TTC549 (cell line): ENCODE data around the gene PSMB5.
"Not testable (repeated sequence)": the region's sequence is repeated elsewhere in the genome, so short reads cannot be mapped to it uniquely, and the experiment has no call there.

Experiments
- FAIRE-seq: peaks from 2 replicates; lab custom pipeline; 2012; peaks lifted over from hg19 to GRCh38; lab: Jason Lieb, UNC

Gene PSMB5

DNA sequence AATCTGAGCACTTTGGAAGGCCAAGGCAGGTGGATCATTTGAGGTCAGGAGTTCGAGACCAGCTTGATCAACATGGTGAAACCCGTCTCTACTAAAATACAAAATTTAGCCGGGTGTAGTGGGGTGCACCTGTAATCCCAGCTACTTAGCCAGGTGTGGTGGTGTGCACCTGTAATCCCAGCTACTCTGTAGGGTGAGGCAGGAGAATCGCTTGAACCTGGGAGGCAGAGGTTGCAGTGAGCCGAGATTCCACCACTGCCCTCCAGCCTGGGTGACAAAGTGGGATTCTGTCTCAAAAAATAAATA, 21.0 kb downstream of the PSMB5 start:
- not testable (repeated sequence) for FAIRE-seq

DNA sequence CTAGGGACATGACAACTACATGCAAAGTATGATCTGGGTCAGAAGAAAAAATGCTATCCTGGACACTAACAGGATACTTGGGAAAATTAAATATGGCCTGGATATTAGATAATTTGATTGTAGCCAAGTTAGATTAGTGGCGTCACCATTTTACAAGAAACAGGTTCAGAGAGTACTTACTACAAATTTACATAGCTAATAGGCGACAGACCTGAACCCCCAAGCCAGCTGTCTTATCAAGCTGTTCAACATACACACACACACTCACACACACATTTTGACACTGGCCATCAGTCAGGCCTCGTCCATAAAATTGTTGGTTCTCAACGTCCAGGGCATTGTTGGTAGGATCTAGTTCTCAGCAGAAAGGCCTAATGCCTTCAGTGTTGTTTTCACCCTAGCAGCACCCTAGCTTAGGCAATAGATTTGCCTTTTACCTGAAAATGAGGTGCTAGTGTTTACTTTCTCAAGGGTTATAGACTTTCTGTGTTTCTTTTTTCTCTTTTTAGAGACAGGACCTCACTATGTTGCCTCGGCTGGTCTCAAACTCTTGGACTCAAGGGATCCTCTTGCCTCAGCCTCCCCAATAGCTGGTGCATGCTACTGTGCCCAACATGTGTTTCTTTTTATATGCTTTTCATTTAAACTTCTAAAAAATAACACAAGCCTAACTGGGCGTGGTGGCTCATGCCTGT, 21.5 kb downstream of the PSMB5 start:
- no peak for FAIRE-seq

DNA sequence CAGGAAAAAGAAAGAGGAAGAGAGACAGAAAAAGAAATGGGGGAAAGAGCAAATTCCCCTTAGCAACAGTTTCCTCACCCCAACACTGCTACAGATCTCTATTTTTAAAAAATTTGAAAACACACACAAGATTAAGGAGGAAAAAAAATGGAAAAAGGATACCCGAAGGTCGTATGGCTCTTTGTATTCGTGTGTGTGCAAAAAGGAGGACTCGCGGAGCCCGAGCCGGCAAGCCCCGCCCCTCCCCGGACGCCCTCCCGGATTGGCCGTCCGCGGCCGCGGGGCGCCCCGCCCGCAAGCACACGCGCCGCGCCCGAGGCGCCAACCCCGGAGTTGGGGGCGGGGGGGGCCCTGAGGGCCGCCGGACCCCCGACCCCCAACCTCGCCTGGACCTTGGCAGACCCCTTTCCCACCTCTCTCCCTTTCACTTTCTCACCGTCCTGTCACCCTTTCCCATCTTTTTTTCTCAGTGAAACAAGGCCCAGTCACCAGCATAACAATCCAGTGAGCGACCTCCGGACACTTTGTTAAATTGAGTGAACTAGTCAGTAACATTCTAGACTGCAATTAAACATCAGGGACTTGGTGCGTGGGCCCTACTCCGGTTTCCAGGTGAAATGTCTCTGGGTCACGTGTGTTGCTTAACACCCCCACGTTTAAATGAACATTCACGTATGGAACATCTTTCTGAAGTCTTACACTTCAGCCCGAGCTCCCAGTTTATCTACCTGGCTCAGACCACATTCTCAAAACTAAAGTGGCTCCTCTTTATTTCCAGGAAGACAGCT, 24.6 kb downstream of the PSMB5 start, which contains the start of gene C14orf93:
C14orf93 (minus strand) TSS at position 205 of the 788 bp plus-strand sequence. CDS start 11,120 bp downstream, outside the sequence.
- FAIRE-seq, result no peak

- FAIRE-seq, result no peak
Measured at GRCh38 chr14:23009483-23009938, 25.2 kb downstream of the PSMB5 start.

- FAIRE-seq, result no peak
Measured at GRCh38 chr14:23008831-23009230, 25.9 kb downstream of the PSMB5 start.

GRCh38 chr14:23006544-23007419, 27.9 kb downstream of the PSMB5 start:
- FAIRE-seq, result peak; percentile 80

DNA sequence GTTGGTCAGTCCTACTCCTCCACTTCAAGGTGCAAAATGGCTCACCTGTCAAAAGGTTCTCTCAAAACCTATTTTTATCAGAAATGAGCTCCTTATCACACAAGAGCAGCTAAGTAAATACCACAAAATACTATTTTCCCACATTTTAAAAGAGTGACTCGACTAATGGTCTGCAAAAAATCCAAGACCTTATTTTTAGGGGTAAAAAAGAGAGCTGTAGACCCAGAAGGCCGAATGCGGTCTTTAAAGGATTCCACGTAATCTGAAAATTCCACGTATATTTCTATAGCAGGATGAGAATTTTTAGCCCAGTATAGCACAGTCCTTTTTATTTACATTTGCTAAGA, 28.5 kb downstream of the PSMB5 start:
- FAIRE-seq, result no peak

GRCh38 chr14:23005451-23006187, 29.1 kb downstream of the PSMB5 start:
- FAIRE-seq, result no peak

- not testable (repeated sequence) for FAIRE-seq
Measured at GRCh38 chr14:23004274-23004673, 30.4 kb downstream of the PSMB5 start.

- FAIRE-seq, result no peak
Measured at GRCh38 chr14:23002592-23002991, 32.1 kb downstream of the PSMB5 start.

- FAIRE-seq, result no peak
Measured at GRCh38 chr14:23000860-23001259, 33.8 kb downstream of the PSMB5 start.

DNA sequence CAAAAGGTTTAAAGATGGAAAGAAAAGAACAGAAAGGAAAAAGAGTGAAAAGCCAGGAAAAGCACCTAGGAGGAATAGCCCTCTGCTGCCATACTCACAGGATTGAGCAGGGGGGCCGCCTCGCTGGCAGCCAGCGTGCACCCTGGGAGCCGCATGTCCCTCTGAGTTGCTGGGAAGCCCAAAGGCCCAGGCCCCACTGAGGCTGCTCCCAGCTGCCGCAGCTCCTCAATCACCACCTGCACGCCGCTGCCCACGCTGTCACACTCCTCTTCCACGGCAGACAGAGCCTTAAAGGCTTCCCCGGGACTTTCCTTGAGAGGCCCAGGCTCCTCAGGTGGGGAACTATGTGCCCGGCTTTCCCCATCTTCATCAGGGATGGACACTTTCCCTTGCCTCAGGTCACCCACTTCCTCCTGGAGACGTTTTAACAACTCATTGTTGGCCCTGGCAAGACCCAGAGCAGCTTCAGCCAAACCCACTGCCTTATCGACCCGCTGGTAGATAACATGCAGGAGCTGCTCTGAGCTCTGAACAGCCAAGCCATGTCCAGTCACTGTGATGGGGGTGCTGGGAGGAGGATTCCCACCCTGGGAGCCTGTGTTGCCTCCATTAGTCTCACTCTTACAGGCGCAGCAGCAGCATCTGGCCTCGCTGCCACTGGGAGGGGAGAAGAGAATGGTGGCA, 36.2 kb downstream of the PSMB5 start:
- FAIRE-seq, result no peak

DNA sequence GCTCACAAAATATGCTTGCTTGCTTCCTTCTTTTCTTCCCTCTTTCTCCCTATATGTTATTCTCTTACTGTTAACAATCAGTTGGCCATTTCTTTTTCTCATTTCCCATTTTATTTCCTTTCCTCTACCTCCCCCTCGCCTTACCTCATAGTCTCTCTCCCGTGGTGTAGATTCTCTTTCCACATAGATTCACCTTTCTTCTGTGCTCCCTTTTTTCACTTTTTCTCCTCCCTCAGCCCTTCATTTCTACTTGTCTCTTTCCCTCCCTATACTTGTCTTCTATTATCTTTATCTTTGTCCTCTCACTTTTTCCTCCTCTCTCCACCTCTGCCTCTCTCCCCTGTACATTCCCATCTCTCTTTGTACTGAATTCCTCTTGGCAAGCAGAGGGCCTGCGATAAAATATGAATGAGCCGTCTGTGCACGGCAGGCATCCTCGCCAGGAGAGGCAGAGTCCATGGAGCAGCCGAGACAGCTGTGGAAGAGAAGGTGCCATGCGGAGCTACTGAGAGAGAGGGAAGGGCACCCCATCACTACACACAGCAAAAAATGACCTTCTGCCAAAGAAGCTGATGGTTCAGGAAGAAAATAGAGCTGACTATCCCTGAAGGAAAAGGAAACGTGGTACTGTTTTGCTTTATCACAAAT, 36.9 kb downstream of the PSMB5 start:
- no peak for FAIRE-seq

DNA sequence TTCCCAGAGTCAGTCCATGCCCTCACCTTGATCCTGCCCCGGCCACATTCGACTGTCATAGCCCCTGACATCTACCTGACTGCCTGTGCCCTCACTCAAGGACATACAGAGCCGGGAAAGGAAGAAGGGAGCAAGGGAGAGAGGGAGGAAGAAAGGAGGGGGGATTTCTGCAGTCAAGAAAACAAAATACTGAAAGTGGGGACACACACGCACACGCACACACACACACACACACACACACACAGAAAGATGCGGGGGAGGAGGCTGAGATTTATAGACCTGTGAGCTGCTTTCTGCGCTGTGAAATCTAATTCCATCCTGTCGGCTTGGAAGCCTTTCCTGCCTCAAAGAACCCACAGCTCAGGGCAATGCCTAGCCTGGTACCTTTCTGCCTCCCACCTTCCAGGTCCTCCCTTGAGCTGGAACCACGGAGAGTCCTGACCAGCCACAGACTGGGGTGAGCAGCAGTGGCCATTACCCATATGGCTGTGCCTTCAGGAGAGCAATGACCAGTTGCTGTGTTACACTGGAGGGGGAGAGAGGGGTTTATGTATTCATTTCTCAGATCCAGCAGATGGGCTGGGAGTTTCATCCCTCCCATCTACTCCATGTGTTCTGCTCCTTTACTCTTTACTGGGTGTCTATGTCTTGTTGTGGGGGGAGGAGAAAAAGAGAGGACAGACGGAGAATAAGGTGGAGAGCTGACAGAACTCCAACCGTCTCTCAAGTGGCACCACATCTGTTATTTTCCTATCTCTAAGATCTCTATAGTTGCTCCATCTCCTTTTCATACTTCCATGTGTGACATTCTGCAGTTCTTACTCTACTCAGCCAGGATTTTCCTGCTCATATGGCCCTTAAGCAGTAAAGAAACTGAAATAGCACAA, 37.7 kb downstream of the PSMB5 start:
- FAIRE-seq, result no peak

DNA sequence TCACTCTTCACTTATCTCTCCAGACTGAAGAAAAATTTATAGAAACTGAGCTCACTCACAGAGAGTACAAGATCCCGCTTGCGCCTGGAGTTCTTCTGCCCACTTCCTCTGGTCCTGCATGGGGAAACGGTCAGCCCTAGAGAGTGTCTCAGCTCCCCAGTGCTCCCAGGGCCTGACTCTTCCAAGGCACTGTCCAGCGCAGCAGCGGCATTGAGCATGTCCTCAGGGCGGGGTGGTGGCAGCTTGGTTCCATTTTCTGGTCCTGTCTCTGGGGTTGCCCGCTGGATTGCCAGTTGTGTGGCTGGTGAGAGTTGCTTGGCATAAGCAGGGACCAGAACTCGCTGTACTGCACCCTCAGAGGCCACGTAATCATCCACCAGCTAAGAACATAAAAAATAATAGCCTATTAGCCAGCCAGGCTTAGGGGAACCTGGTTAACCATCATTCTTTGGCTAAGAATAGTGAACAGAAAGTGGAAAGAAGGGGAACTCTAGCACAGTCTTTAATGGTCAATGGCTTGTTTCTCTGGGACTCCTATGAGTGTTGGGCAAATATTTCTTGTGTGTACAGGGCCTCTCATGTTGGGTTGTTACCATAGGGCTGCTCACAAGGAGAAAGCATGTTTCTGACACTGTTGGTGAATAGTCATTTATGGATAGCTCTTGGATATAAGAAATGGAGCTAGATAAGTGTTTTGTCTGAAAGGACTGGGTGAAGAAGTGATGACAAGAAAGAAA, 38.6 kb downstream of the PSMB5 start:
- no peak for FAIRE-seq

- FAIRE-seq, result no peak
Measured at GRCh38 chr14:22994762-22995275, 39.9 kb downstream of the PSMB5 start.

DNA sequence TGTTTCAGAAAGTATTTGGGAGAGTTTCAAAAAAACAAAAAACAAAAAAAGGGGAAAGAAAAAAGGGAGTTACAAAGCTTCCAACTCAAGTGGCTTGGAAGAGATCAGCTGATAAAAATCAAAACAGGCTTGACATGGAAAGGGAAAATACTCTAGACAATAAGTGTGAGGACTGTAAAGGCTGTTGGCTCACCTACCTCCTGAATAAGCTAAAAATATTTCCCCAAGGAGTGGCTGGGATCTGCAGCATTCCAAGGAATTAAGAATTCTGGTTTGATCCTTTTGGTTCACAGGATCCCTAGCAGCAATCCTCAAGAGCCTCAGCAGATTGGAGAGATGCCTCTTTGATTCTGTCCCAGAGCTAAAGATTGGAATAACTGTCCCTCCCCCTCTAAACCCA, 41.2 kb downstream of the PSMB5 start:
- no peak for FAIRE-seq

DNA sequence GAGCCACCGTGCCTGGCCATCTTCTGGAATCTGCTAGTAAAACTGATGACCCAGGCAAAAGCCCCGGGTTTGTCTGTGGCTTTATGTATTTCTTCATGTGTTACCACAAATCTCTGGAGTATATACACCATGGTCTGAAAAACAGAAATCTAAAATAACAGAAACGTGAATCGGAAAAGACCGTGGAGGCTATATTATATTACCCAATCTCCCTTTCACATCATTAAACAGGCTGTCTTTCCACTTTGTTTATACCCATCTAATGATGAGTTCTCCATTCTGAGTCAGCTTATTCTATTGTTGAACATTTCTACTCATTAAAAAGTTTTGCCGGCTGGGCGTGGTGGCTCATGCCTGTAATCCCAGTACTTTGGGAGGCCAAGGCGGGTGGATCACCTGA, 42.8 kb downstream of the PSMB5 start:
- FAIRE-seq, result no peak

GRCh38 chr14:22987291-22987690, 47.4 kb downstream of the PSMB5 start:
- no peak for FAIRE-seq
